Activated T-helper 1 cell treated with Interleukin-2 at 50 U/mL for 16 hours (primary cell): ENCODE measurements around the gene UCP2.
"Not testable (repeated sequence)": the region's sequence is repeated elsewhere in the genome, so short reads cannot be mapped to it uniquely, and the experiment has no call there.

Experiments used
- DNase-seq: peaks from one replicate; pipeline ENCODE4 v3.0.0-alpha.2; 2020; ENCODE audit warnings: low read depth

UCP2 gene

GRCh38 chr11:73940801-73941570 lies 41.7 kb downstream of the UCP2 start:
- DNase-seq = no peak

- DNase-seq = no peak
Observed at GRCh38 chr11:73939096-73939495, 43.5 kb downstream of the UCP2 start.

- not testable (repeated sequence) for DNase-seq
Observed at GRCh38 chr11:73936047-73936446, 46.6 kb downstream of the UCP2 start.

- no peak for DNase-seq
Observed at GRCh38 chr11:73932781-73933180, 49.9 kb downstream of the UCP2 start.

- no peak for DNase-seq
Observed at GRCh38 chr11:73931951-73932350, 50.7 kb downstream of the UCP2 start.

- DNase-seq = no peak
Observed at GRCh38 chr11:73931039-73931645, 51.5 kb downstream of the UCP2 start.

- DNase-seq = no peak
Observed at GRCh38 chr11:73929388-73929787, 53.3 kb downstream of the UCP2 start.
